Stimulated activated CD8-positive, alpha-beta memory T cell treated with anti-CD3 and anti-CD28 coated beads, Interleukin-12 subunit alpha, Interleukin-12 subunit beta, amount 100 ng/mL, for 24 hours (primary cell): Measurements from ENCODE around the gene KCNMB2.

Source experiments
- DNase-seq: peaks from one replicate; pipeline ENCODE4 v3.0.0-alpha.2; 2020; ENCODE audit errors: extremely low read depth

KCNMB2 gene

DNA sequence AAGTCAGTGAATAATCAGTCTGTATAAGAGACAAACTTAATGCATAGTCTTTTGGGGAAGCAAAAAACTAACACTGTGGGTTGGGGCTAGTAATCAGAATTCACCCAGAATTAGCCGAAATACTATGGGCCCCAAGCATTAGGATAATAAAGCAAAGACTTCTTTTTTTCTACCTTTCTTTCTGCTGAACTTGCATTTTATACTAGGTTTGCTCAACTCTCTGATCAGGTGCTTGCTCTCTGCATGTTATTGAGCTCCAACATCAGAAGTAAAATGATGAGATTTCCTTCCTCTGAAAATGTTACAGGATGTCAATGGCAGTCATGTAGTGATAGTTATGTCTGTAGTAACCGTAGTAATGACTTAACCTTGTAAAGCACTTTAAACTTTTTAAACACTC lies 216.6 kb downstream of the KCNMB2 start:
- DNase-seq, result no peak

DNA sequence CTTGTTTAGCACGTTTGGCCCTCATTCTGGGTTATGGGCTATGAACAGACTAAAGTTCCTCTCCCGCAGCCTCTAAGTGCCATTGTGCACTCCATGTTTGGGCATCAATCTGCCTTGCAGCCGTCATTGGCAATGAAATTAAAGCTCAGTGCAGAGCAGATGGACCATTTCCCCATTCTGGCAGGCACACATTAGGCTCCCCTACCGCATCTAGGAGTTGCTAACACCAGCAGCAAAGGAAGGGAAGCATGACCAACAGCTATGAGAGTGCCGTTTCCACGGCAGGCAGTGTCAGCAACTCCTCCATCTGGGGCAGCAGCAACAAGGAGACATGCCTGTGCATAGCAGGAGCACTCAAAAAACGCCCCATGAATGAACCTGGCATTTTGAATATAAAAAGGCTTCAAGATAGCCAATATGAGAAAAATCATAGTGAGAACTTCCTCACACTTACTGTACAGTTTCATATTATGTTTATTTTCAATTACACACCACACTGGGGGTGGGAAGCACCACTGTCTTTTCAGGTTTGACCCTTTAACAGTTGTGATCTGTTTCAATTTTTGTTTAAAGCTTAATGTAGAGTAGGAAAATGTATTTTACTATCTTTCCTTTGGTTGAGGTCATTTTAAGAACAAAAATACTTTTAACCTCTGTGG lies 218.7 kb downstream of the KCNMB2 start:
- no peak for DNase-seq

DNA sequence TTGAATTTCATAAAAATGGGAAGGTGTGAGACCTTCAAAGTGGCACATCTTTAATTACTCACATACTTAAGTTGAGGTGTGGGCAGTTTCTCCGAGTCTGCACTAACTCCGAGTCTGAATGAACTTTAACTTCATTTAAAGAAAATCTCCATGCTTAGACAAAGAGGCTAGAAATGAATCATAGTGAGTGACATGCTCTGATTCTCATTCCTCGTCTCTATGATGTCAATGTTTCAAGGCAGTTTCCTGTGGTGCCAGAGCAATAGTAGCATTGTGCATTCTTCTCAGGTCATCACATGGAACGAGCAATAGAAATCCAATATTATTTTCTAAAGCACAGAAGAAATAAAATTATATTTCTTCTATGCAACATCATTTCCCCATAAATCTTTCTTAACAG lies 224.8 kb downstream of the KCNMB2 start:
- no peak for DNase-seq

- DNase-seq, result no peak
These were observed 225.2 kb downstream of the KCNMB2 start for GRCh38 chr3:178761461-178761860.

GRCh38 chr3:178762385-178762784 lies 226.1 kb downstream of the KCNMB2 start:
- no peak for DNase-seq

GRCh38 chr3:178765472-178765871 lies 229.2 kb downstream of the KCNMB2 start:
- no peak for DNase-seq

GRCh38 chr3:178767581-178767980 lies 231.3 kb downstream of the KCNMB2 start:
- DNase-seq, result no peak

DNA sequence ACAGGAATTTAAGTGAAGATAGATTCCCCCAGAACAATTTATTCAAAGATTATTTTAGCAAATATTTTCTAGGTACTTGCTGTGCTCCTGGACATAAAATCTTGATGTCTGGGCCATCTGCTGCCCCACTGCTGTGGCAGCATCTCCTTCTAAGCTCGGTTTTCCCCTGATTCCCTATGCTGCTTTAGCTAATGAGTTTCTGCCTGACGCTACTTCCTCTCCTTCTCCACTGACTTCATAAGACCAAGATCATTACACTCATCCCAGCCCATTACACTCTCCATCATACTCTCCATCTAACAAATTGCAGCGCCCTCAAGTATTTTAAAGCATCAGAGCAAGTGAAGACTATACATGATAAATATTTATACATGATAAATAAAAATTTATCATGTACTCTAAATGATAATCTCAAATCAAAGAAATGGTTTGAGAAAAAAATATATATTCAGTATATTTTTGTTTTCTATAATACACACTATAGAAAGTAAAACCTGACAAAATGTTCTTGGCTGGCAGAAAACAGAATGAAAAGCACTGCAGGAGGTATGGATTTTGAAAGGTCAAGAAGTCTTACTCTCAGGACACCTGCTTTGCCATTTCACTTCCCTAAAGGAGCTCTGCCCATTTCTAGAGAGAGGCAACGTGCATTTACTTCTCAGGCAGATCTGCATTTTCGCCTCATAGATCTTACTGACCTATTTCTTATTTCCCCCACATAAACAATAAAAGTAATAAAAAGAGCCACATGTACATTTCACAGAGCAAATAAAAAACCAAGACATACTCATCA lies 232.0 kb downstream of the KCNMB2 start:
- no peak for DNase-seq

GRCh38 chr3:178771511-178771910 lies 235.3 kb downstream of the KCNMB2 start:
- DNase-seq, result no peak

- no peak for DNase-seq
These were observed 236.5 kb downstream of the KCNMB2 start for GRCh38 chr3:178772746-178773145.

DNA sequence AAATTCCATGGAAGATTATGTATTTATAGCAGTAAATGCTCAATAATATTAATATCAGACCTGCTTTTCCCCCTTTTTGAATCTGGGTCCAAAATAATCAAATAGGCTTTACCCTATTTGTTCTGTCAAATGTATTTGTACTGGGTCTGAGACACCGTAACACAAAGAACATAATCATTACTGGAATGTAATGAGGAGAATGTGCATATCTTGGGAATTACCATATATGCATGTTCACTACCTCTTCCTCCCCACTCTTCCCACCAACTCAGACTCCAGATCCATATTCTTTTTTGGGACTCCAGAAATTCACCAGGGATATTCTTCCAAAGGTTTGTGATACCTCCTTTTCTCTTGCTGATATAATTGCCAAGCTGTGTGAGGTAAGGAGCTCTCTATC lies 237.1 kb downstream of the KCNMB2 start:
- no peak for DNase-seq

- DNase-seq, result no peak
These were observed 241.6 kb downstream of the KCNMB2 start for GRCh38 chr3:178777718-178778411.

DNA sequence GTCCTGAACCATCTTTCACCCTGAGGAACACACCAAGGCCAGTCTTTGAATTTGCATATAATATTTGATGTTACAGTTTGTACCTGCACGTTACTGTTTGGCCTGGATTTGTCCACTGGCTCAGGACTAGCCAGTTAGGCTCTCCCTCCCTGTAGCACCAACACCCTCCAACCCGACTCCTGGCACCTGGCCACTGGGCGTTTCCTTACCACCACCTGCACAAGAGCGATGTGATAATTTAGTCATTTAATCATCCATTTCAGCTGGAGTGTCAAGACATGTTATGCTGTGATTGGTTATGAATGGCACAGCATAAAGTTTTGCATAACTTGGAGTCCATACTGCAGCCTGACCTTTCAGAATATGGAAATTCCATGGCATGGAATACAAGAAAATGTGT lies 242.4 kb downstream of the KCNMB2 start:
- no peak for DNase-seq

DNA sequence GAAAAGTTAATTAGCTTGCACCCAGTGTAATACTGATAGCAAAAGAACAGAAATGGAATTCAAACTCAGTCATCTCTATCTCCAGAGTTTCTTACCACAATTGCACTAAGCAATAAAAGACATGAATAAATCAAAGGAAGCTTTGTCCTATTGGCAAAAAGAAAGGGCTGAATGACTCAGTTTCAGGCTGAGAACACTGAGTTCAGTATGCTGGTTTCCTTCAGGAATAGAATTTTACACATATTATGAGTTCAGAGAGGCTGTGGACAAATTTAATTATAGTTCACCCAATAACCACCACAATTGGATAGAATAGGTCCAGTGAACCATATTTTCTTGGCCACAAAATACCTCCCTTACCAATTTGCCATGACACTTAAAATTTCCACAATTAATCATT lies 249.7 kb downstream of the KCNMB2 start:
- no peak for DNase-seq

DNA sequence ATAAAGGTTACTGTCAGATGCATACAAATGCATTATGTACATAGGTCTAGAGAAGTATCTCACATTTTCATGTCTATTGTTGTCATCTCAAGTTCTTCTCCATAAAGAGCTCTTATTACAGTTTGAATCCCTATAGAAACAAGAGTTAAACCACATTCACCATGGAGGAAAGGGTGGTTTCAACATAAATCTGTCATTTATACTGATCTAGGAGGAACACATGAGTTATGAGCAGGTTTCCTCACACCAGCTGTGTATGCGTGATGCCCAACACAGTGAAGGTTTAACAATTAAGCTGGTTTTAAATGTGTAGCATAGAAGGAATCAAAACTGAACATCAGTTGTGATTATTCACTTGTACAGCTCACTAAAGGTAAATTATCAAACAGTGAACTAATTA lies 251.7 kb downstream of the KCNMB2 start:
- DNase-seq, result no peak

DNA sequence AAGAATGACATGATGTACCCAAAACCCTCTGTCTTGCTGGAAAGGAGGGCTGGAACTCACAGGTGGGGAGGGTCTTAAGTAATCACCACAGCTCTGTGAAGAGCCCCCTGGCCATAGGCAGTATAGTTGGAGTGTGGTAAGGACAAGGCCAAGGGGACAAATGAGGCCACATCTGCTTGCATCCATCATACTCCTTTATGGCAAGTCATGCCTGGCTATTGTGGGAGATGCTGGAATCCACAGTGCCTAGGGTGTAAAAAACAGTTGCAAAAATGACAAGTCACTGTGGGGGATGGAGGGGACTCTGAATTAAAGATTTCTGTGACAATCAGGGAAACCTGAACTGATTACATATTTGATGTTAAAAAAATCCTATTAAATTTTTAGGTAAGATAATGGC lies 258.5 kb downstream of the KCNMB2 start:
- no peak for DNase-seq

DNA sequence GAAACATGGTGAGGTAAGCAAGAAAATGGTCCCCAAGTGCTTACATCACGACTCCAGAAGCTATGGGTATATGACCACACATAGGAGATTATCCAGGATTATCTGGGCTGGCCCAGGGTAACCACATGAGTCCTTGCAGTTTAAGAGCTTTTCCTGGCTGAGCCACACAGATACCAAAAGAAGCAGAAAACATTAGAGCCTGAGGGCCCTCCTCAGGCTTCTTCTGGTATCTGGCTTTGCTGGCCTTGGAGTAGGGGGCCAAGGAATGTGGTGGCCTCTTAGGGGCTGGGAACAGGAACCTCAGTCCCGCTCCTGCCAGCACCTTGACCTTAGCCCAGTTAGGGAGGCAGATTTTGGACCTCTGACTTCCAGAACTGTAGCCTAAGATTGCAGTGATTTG lies 259.1 kb downstream of the KCNMB2 start:
- DNase-seq, result no peak

DNA sequence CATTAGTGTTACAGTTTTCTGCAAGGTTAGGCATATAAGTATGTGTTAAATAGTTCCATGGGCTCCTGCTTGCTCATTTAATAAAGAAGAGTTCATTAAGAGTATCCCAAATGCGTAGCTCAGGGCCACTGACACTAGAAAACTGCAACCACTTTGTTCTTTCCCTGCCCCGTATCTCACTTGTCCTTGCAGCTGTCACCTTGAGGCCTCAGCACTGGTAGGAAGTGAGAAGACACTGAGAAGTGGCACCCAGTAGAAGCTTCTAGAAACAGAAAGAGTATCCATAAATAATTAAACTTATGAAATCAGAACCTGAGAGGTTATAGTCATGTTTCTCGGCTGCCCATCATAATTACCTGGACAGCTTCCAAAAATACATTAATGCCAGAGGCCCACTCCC lies 266.0 kb downstream of the KCNMB2 start:
- DNase-seq, result no peak

DNA sequence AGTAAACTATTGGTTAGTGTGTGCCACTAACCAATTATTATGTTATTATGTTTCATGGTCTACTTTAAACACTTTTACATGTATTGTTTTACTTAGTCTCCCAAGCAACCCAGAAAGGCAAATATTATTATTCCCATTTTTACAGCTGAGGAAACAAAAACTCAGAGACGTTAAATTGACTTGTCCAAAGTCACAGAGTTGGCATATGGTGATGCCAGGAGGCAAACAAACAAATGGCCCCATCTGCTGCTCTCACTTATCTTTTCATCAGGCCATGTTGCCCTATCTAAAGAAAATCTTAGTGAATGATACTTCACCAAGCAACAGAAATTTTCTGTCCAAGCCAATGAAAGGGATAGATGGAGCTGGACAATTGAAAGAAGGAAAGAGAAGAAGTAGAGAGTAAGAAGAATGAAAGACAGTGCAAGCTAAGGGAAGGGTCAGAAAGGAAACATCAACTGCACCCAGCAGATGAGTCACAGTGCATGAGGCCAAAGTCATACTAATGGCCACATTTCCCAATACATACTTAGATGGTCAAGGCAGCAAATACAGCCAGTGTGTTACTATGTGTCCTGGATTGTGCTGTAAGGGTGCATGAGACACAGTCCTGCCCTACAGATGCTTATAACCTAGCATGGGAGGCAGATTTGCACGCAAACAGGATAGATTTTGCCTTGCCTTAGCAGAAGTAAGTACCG lies 266.9 kb downstream of the KCNMB2 start:
- DNase-seq, result no peak

DNA sequence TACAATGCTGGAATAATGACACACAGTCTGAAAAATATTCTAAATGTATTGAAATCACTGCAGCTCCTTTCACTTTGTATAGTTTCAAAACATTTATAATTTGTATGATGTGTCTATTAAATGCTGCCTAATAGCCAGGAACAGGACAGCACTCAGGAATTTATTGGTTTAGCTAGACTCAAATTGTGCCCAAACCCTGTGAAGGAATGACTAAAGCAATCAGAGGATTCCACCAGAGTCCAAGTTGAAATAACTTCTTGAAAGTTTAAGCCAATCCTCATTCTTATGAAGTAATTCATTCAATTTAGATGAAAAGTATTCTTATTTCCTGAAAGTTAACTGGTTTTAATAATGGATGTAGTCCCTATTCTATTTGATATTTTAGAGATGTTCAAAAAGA lies 268.4 kb downstream of the KCNMB2 start:
- no peak for DNase-seq

GRCh38 chr3:178805741-178806140 lies 269.5 kb downstream of the KCNMB2 start:
- no peak for DNase-seq

- no peak for DNase-seq
These were observed 270.4 kb downstream of the KCNMB2 start for GRCh38 chr3:178806651-178807050.
